GM18526 (cell line): Measurements from ENCODE around the gene LEMD1.

Source experiments
- POLR2A ChIP-seq: IDR thresholded peaks from 3 replicates; pipeline ENCODE4 v1.6.1; 2011; ENCODE audit not compliant: insufficient read length; ENCODE audit errors: extremely low read depth

The LEMD1 gene

GRCh38 chr1:205356440-205357139 lies 65.3 kb downstream of the LEMD1 start, which contains the start of gene KLHDC8A:
KLHDC8A (minus strand) TSS chr1:205356922; CDS start chr1:205343604, 13,318 bp downstream.
- TF ChIP-seq POLR2A, result no peak

GRCh38 chr1:205355075-205355453 lies 66.8 kb downstream of the LEMD1 start:
- no peak for TF ChIP-seq POLR2A

- TF ChIP-seq POLR2A, result no peak
These were observed 67.4 kb downstream of the LEMD1 start for GRCh38 chr1:205354259-205355074.

GRCh38 chr1:205353612-205354011 lies 68.2 kb downstream of the LEMD1 start:
- no peak for TF ChIP-seq POLR2A

- no peak for TF ChIP-seq POLR2A
These were observed 68.7 kb downstream of the LEMD1 start for GRCh38 chr1:205353191-205353590.

GRCh38 chr1:205351984-205352713 lies 69.7 kb downstream of the LEMD1 start:
- no peak for TF ChIP-seq POLR2A

- TF ChIP-seq POLR2A, result no peak
These were observed 71.1 kb downstream of the LEMD1 start for GRCh38 chr1:205350691-205351141.

GRCh38 chr1:205350124-205350523 lies 71.7 kb downstream of the LEMD1 start:
- no peak for TF ChIP-seq POLR2A

- no peak for TF ChIP-seq POLR2A
These were observed 73.0 kb downstream of the LEMD1 start for GRCh38 chr1:205348554-205349487.

GRCh38 chr1:205346956-205347574 lies 74.8 kb downstream of the LEMD1 start:
- no peak for TF ChIP-seq POLR2A

- TF ChIP-seq POLR2A, result no peak
These were observed 76.1 kb downstream of the LEMD1 start for GRCh38 chr1:205345761-205346160.

- TF ChIP-seq POLR2A, result no peak
These were observed 77.6 kb downstream of the LEMD1 start for GRCh38 chr1:205344066-205344928.

- TF ChIP-seq POLR2A, result no peak
These were observed 78.3 kb downstream of the LEMD1 start for GRCh38 chr1:205343431-205344065.
